ENCODE measurements around the gene EXOC6B. TPM values are rescaled to one million over a fixed set of nuclear protein-coding genes. Genes with fewer than 3 reads are reported as not detected.
"Not testable (repeated sequence)": the region's sequence is repeated elsewhere in the genome, so short reads cannot be mapped to it uniquely, and the experiment has no call there.

Gene EXOC6B
- total RNA-seq, 1 donor from 2014 or later, result 33.0 TPM

GRCh38 chr2:72602711-72603110 lies 223.1 kb downstream of the EXOC6B start:
- Histone ChIP-seq H3K27me3 (ENCODE audit: low read depth) (no peaks in the 10 kb centered on the region), H3K9me3 (no peaks in the 10 kb centered on the region), H3K27ac (no peak overlapping the region), H3K4me3 (no peak overlapping the region), H3K36me3 (no peaks in the 10 kb centered on the region), H3K4me1 (no peaks in the 10 kb centered on the region)
- ATAC-seq, result no peak
- no peak for TF ChIP-seq CTCF (IDR thresholded peaks at IDR 0.05)
- intact Hi-C loops (cut with DNase I), result no loop called here
- DNase-seq, result no peak

- no peaks in the 10 kb centered on the region for H3K4me1 ChIP-seq
- H3K36me3 ChIP-seq, result no peaks in the 10 kb centered on the region
- ATAC-seq (no peak), DNase-seq (no peak)
- H3K27me3 ChIP-seq (ENCODE audit: low read depth), result no peaks in the 10 kb centered on the region
- H3K27ac ChIP-seq, result no peak overlapping the region
- TF ChIP-seq CTCF (IDR thresholded peaks at IDR 0.05), result no peak
- no peak overlapping the region for H3K4me3 ChIP-seq
- H3K9me3 ChIP-seq, result no peaks in the 10 kb centered on the region
- intact Hi-C loops (cut with DNase I), result no loop called here
Measured at GRCh38 chr2:72602095-72602494, 223.7 kb downstream of the EXOC6B start.

GRCh38 chr2:72583836-72584235 lies 242.0 kb downstream of the EXOC6B start:
- H3K4me3 ChIP-seq; intact Hi-C loops (cut with DNase I); H3K36me3 ChIP-seq; H3K27ac ChIP-seq; H3K9me3 ChIP-seq; H3K27me3 ChIP-seq (ENCODE audit: low read depth); H3K4me1 ChIP-seq; DNase-seq; ATAC-seq: not testable (repeated sequence)

- H3K27ac ChIP-seq, result no peak overlapping the region
- no peak for TF ChIP-seq CTCF (IDR thresholded peaks at IDR 0.05)
- intact Hi-C loops (cut with DNase I), result no loop called here
Measured at GRCh38 chr2:72583376-72583775, 242.5 kb downstream of the EXOC6B start.

GRCh38 chr2:72581560-72582181 lies 244.2 kb downstream of the EXOC6B start:
- DNase-seq, result no peak

More at GRCh38 chr2:72583376-72583775, 242.5 kb downstream of the EXOC6B start:
- H3K27me3 ChIP-seq (ENCODE audit: low read depth), result no peaks in the 10 kb centered on the region
- DNase-seq (no peak), ATAC-seq (no peak)
- no peak overlapping the region for H3K4me3 ChIP-seq
- no peaks in the 10 kb centered on the region for H3K9me3 ChIP-seq
- H3K36me3 ChIP-seq, result no peaks in the 10 kb centered on the region
- no peaks in the 10 kb centered on the region for H3K4me1 ChIP-seq

More at GRCh38 chr2:72581560-72582181, 244.2 kb downstream of the EXOC6B start:
- Histone ChIP-seq H3K4me3 (no peak overlapping the region), H3K27me3 (ENCODE audit: low read depth) (no peaks in the 10 kb centered on the region), H3K4me1 (peaks cover 1% of the 10 kb centered on the region), H3K36me3 (no peaks in the 10 kb centered on the region), H3K9me3 (no peaks in the 10 kb centered on the region), H3K27ac (no peak overlapping the region)
- intact Hi-C loops (cut with DNase I), result no loop called here
- no peak for TF ChIP-seq CTCF (IDR thresholded peaks at IDR 0.05)
- ATAC-seq, result no peak

Data from lower lobe of right lung (tissue), 2 donors.